WI38 (cell line): ENCODE data around the gene WDR88.
"Not testable (repeated sequence)": the region's sequence is repeated elsewhere in the genome, so short reads cannot be mapped to it uniquely, and the experiment has no call there.

Experiments used
- H3K4me3 ChIP-seq: 2 replicates; pipeline ENCODE4 v1.5.1; 2011; ENCODE audit warnings: low read depth, mild to moderate bottlenecking, control low read depth, low read length
- CTCF ChIP-seq: IDR thresholded peaks from 2 replicates; pipeline ENCODE4 v1.5.1; 2012; ENCODE audit warnings: low read depth, mild to moderate bottlenecking, control low read depth, low read length

Gene WDR88

GRCh38 chr19:33110137-33110910 lies 21.6 kb upstream of the WDR88 start:
- TF ChIP-seq CTCF: no peak
- H3K4me3 ChIP-seq: no peak overlapping the region

- no peak for TF ChIP-seq CTCF
- no peak overlapping the region for H3K4me3 ChIP-seq
These were observed 20.3 kb upstream of the WDR88 start for GRCh38 chr19:33111587-33111986.

GRCh38 chr19:33114312-33114711 lies 17.6 kb upstream of the WDR88 start:
- no peak for TF ChIP-seq CTCF

GRCh38 chr19:33117501-33117900 lies 14.4 kb upstream of the WDR88 start:
- no peak for TF ChIP-seq CTCF
- H3K4me3 ChIP-seq: no peak overlapping the region

More at GRCh38 chr19:33114312-33114711, 17.6 kb upstream of the WDR88 start:
- no peak overlapping the region for H3K4me3 ChIP-seq

GRCh38 chr19:33118643-33119042 lies 13.3 kb upstream of the WDR88 start:
- TF ChIP-seq CTCF: no peak
- no peak overlapping the region for H3K4me3 ChIP-seq

GRCh38 chr19:33124207-33125098 lies 7.5 kb upstream of the WDR88 start:
- H3K4me3 ChIP-seq: no peak overlapping the region
- no peak for TF ChIP-seq CTCF

GRCh38 chr19:33125929-33126388 lies 6.0 kb upstream of the WDR88 start:
- TF ChIP-seq CTCF: peak; percentile 79
- H3K4me3 ChIP-seq: no peak overlapping the region

- not testable (repeated sequence) for H3K4me3 ChIP-seq
These were observed 5.2 kb upstream of the WDR88 start for GRCh38 chr19:33126712-33127111.
